GM12874 (cell line): ENCODE data around the gene PAX7.

Experiments
- CTCF ChIP-seq: IDR thresholded peaks from 2 replicates; pipeline ENCODE4 v1.5.1; 2011; ENCODE audit warnings: low read depth, mild to moderate bottlenecking, control low read depth, low read length, moderate library complexity; ENCODE audit not compliant: insufficient read depth

The PAX7 gene

GRCh38 chr1:18639368-18640055 is 8.9 kb downstream of the PAX7 start:
- TF ChIP-seq CTCF, result no peak

- no peak for TF ChIP-seq CTCF
Observed at GRCh38 chr1:18640228-18641004, 9.8 kb downstream of the PAX7 start.

- TF ChIP-seq CTCF, result no peak
Observed at GRCh38 chr1:18641005-18641941, 10.6 kb downstream of the PAX7 start.

- TF ChIP-seq CTCF, result no peak
Observed at GRCh38 chr1:18642278-18643095, 11.8 kb downstream of the PAX7 start.

- TF ChIP-seq CTCF, result no peak
Observed at GRCh38 chr1:18643154-18644012, 12.7 kb downstream of the PAX7 start.

- TF ChIP-seq CTCF, result no peak
Observed at GRCh38 chr1:18644013-18644399, 13.4 kb downstream of the PAX7 start.
